ENCODE results near the gene CRIP3. TPM values are rescaled to one million over a fixed set of nuclear protein-coding genes. Genes with fewer than 3 reads are reported as not detected.

The CRIP3 gene
- total and polyA plus RNA-seq, 2 of the 4 experiments (the other 2 are of a cell fraction): not detected

- Histone ChIP-seq H3K9me1 (ENCODE audit: insufficient read depth, low read length) (no peaks in the 10 kb centered on the region), H3K23ac (ENCODE audit: low read depth, low read length) (no peak overlapping the region), H3K4me3 (ENCODE audit: insufficient read depth, low read depth, low read length) (no peak overlapping the region), H4K5ac (ENCODE audit: low read depth, low read length) (no peak overlapping the region), H3K27me3 (ENCODE audit: control insufficient read depth, insufficient read depth, low read length) (peaks cover 34% of the 10 kb centered on the region; the same call in 1 of the 2 replicates), H2BK20ac (ENCODE audit: low read depth, low read length) (no peak overlapping the region), H3K14ac (replicated peaks; ENCODE audit: low read depth, low read length) (no peak overlapping the region), H3K4me2 (ENCODE audit: low read depth, low read length) (no peak overlapping the region), H3K9me3 (ENCODE audit: control insufficient read depth, insufficient read depth, low read length) (no peaks in the 10 kb centered on the region), H2AK9ac (replicated peaks; ENCODE audit: low read depth, low read length, poor library complexity) (no peak overlapping the region), H3K9ac (ENCODE audit: low read depth, low read length) (no peak overlapping the region), H3K79me1 (ENCODE audit: low read depth in 1 of 2, low read length in 2 of 2) (no peaks in the 10 kb centered on the region), H3K4me1 (ENCODE audit: control insufficient read depth, insufficient read depth, low read length) (no peaks in the 10 kb centered on the region), H4K8ac (ENCODE audit: low read depth in 2 of 2, low read length in 2 of 2) (no peak overlapping the region), H3K36me3 (ENCODE audit: control insufficient read depth, insufficient read depth, low read length) (no peaks in the 10 kb centered on the region), H2AK5ac (ENCODE audit: low read depth, low read length) (no peak overlapping the region), H4K20me1 (ENCODE audit: insufficient read depth, low read length) (no peaks in the 10 kb centered on the region), H2BK15ac (ENCODE audit: low read depth, low read length) (no peak overlapping the region), H3K27ac (ENCODE audit: insufficient read depth, low read length) (no peak overlapping the region), H4K91ac (ENCODE audit: insufficient read depth, low read depth, low read length) (no peak overlapping the region), H2BK5ac (ENCODE audit: low read depth, low read length, poor library complexity, severe bottlenecking) (no peak overlapping the region), H2BK120ac (ENCODE audit: low read depth, low read length) (no peak overlapping the region), H3K4ac (ENCODE audit: low read depth, low read length) (no peak overlapping the region), H2AFZ (replicated peaks; ENCODE audit: low read length, poor library complexity) (no peak overlapping the region), H3K18ac (ENCODE audit: low read depth, low read length) (no peak overlapping the region), H3K56ac (ENCODE audit: extremely low read depth, insufficient read depth, low read length) (no peak overlapping the region)
- no TSS peak for BruUV-seq (replicated peaks)
- ChIA-PET CTCF (interaction anchor here (0.7 kb wide), 1 partner anchor 10 kb away, joined by 4 read pairs; no protein-coding TSS in a partner anchor), POLR2A (ENCODE audit: unreplicated experiment) (no interaction called here)
- no peak for TF ChIP-seq ELK1 (IDR thresholded peaks at IDR 0.05; ENCODE audit: borderline replicate concordance, low read depth, low read length)
- no peak for TF ChIP-seq FOS (IDR thresholded peaks at IDR 0.05; ENCODE audit: low read depth, low read length)
- TF ChIP-seq CHD1 (IDR thresholded peaks at IDR 0.05; ENCODE audit: low read depth, low read length): no peak
- TF ChIP-seq MAZ (IDR thresholded peaks at IDR 0.05; ENCODE audit: borderline replicate concordance, low read depth, low read length): no peak
- no peak for TF ChIP-seq POLR2A (IDR thresholded peaks at IDR 0.05; ENCODE audit: low read depth, low read length)
- no peak for TF ChIP-seq SMC3 (IDR thresholded peaks at IDR 0.05; ENCODE audit: low read depth, low read length)
- TF ChIP-seq, protein P1, sequence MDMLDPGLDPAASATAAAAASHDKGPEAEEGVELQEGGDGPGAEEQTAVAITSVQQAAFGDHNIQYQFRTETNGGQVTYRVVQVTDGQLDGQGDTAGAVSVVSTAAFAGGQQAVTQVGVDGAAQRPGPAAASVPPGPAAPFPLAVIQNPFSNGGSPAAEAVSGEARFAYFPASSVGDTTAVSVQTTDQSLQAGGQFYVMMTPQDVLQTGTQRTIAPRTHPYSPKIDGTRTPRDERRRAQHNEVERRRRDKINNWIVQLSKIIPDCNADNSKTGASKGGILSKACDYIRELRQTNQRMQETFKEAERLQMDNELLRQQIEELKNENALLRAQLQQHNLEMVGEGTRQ (IDR thresholded peaks at IDR 0.05; ENCODE audit: low read depth, low read length): no peak
- dilution Hi-C loops (cut with HindIII; ENCODE audit: low sequenced_read_pairs, unreplicated experiment) (no loop called here), in situ Hi-C loops (cut with MboI; ENCODE audit: low sequenced_read_pairs) (no loop called here), intact Hi-C loops (cut with micrococcal nuclease) (no loop called here)
- WGBS, 2 experiments (ENCODE audit: extremely low coverage in 2 of 2, insufficient read length in 1 of 2): 80% methylated on average over 2 of the region's 6 CpGs; no CpG with 5 or more reads in 1 of the 2 experiments
- DNase-seq (no peak), ATAC-seq (ENCODE audit: low read depth) (no peak; the same call in 1 of the 2 replicates)
Observed at GRCh38 chr6:43290905-43291355, 17.7 kb downstream of the CRIP3 start.

Data from IMR-90 (cell line).